GM21717 (cell line): ENCODE measurements around the gene ADGRV1.

Experiments used
- ATAC-seq: cut with Tn5 transposase; IDR thresholded peaks from one replicate; pipeline ENCODE4 v1.9.1; 2021; ENCODE audit warnings: mild to moderate bottlenecking, moderate library complexity; ENCODE audit not compliant: unreplicated experiment

Gene ADGRV1

GRCh38 chr5:90932052-90932699, 373.6 kb downstream of the ADGRV1 start:
- ATAC-seq: no peak

- ATAC-seq: no peak
Measured at GRCh38 chr5:90933298-90933697, 374.7 kb downstream of the ADGRV1 start.

GRCh38 chr5:90934091-90934719, 375.6 kb downstream of the ADGRV1 start:
- no peak for ATAC-seq

- no peak for ATAC-seq
Measured at GRCh38 chr5:90934738-90935137, 376.1 kb downstream of the ADGRV1 start.

GRCh38 chr5:90939211-90939610, 380.6 kb downstream of the ADGRV1 start:
- ATAC-seq: no peak

- peak; percentile 99 for ATAC-seq
Measured at GRCh38 chr5:90940227-90940995, 381.8 kb downstream of the ADGRV1 start.

- no peak for ATAC-seq
Measured at GRCh38 chr5:90941002-90941720, 382.6 kb downstream of the ADGRV1 start.

- no peak for ATAC-seq
Measured at GRCh38 chr5:90944116-90944515, 385.5 kb downstream of the ADGRV1 start.

- no peak for ATAC-seq
Measured at GRCh38 chr5:90947667-90948066, 389.1 kb downstream of the ADGRV1 start.

GRCh38 chr5:90948969-90949368, 390.4 kb downstream of the ADGRV1 start:
- ATAC-seq: no peak

- ATAC-seq: no peak
Measured at GRCh38 chr5:90949469-90950358, 391.1 kb downstream of the ADGRV1 start.

- no peak for ATAC-seq
Measured at GRCh38 chr5:90955001-90955635, 396.5 kb downstream of the ADGRV1 start.

GRCh38 chr5:90956511-90957097, 398.0 kb downstream of the ADGRV1 start:
- no peak for ATAC-seq

- ATAC-seq: no peak
Measured at GRCh38 chr5:90957906-90958305, 399.3 kb downstream of the ADGRV1 start.

GRCh38 chr5:90959262-90959661, 400.7 kb downstream of the ADGRV1 start:
- ATAC-seq: no peak

- no peak for ATAC-seq
Measured at GRCh38 chr5:90962481-90962880, 403.9 kb downstream of the ADGRV1 start.

GRCh38 chr5:90965110-90965685, 406.6 kb downstream of the ADGRV1 start:
- ATAC-seq: no peak

- no peak for ATAC-seq
Measured at GRCh38 chr5:90967443-90967842, 408.8 kb downstream of the ADGRV1 start.

GRCh38 chr5:90967851-90968250, 409.3 kb downstream of the ADGRV1 start:
- no peak for ATAC-seq
